Measurements from ENCODE around the gene CTAGE9. TPM values are rescaled to one million over a fixed set of nuclear protein-coding genes. Genes with fewer than 3 reads are reported as not detected.
"Not testable (repeated sequence)": the region's sequence is repeated elsewhere in the genome, so short reads cannot be mapped to it uniquely, and the experiment has no call there.

Gene CTAGE9, protein sequence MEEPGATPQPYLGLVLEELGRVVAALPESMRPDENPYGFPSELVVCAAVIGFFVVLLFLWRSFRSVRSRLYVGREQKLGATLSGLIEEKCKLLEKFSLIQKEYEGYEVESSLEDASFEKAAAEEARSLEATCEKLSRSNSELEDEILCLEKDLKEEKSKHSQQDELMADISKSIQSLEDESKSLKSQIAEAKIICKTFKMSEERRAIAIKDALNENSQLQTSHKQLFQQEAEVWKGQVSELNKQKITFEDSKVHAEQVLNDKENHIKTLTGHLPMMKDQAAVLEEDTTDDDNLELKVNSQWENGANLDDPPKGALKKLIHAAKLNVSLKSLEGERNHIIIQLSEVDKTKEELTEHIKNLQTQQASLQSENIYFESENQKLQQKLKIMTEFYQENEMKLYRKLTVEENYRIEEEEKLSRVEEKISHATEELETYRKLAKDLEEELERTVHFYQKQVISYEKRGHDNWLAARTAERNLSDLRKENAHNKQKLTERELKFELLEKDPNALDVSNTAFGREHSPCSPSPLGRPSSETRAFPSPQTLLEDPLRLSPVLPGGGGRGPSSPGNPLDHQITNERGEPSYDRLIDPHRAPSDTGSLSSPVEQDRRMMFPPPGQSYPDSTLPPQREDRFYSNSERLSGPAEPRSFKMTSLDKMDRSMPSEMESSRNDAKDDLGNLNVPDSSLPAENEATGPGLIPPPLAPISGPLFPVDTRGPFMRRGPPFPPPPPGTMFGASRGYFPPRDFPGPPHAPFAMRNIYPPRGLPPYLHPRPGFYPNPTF
- total RNA-seq (2022): not detected in 2 replicates
- Bru-seq, nascent RNA: percentile 11 among the genes with signal in this experiment
- BruChase-seq, experiment 1, labeled RNA remaining after a 6-hour chase: percentile 24 among the genes with signal in this experiment
- BruChase-seq, experiment 2, labeled RNA remaining after a 2-hour chase: not detected
- long read RNA-seq: 0 reads

GRCh38 chr6:131710917-131711316, at the start of gene CTAGE9:
CTAGE9 (minus strand) TSS chr6:131711017; CDS start chr6:131711017, 0 bp downstream.
- BruUV-seq (replicated peaks); H3K27ac Mint-ChIP-seq (ENCODE audit: unreplicated experiment); intact Hi-C loops (cut with micrococcal nuclease; ENCODE audit: unreplicated experiment); H3K36me3 Mint-ChIP-seq (ENCODE audit: insufficient read depth, unreplicated experiment); DNase-seq; CTCF ChIA-PET; H3K4me1 Mint-ChIP-seq (ENCODE audit: low read depth, unreplicated experiment); H3K9me3 Mint-ChIP-seq (ENCODE audit: low read depth, unreplicated experiment); H3K27me3 Mint-ChIP-seq (ENCODE audit: unreplicated experiment); H3K4me3 Mint-ChIP-seq (ENCODE audit: low read depth, unreplicated experiment): not testable (repeated sequence)

- no peaks in the 10 kb centered on the region for H3K27me3 Mint-ChIP-seq (ENCODE audit: unreplicated experiment)
- H3K4me1 Mint-ChIP-seq (ENCODE audit: low read depth, unreplicated experiment): no peaks in the 10 kb centered on the region
- no peak for DNase-seq
- H3K27ac Mint-ChIP-seq (ENCODE audit: unreplicated experiment): no peak overlapping the region
- H3K4me3 Mint-ChIP-seq (ENCODE audit: low read depth, unreplicated experiment): no peak overlapping the region
- intact Hi-C loops (cut with micrococcal nuclease; ENCODE audit: unreplicated experiment): no loop called here
- no peaks in the 10 kb centered on the region for H3K9me3 Mint-ChIP-seq (ENCODE audit: low read depth, unreplicated experiment)
- no TSS peak for BruUV-seq (replicated peaks)
- CTCF ChIA-PET: no interaction called here
- H3K36me3 Mint-ChIP-seq (ENCODE audit: insufficient read depth, unreplicated experiment): no peaks in the 10 kb centered on the region
- no peak for TF ChIP-seq CTCF (IDR thresholded peaks at IDR 0.05; ENCODE audit: unreplicated experiment)
These were observed 48.1 kb upstream of the CTAGE9 start for GRCh38 chr6:131758920-131759319.

DNA sequence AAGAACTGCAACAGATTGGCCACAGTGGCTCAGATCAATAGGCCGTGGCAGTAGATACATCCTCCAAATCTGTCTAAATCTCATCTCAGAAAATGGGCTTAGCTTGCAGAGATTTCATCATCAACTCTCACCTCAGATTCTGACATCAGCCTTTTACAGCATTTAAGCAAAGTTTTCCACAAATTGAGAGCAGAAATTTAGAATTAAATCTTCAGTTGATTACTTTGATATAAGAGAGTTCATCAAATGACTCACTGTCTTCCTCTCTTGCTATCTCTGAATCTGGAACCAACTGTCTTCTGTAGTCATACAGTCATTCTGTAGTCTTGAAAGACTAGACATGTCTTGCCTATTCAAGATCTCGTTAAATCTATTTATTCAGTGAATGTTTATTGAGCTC, 45.2 kb upstream of the CTAGE9 start:
- CTCF ChIA-PET: no interaction called here
- no peak for DNase-seq
- TF ChIP-seq CTCF (IDR thresholded peaks at IDR 0.05; ENCODE audit: unreplicated experiment): no peak
- BruUV-seq (replicated peaks): no TSS peak
- Mint-ChIP-seq H3K4me1 (ENCODE audit: low read depth, unreplicated experiment) (no peaks in the 10 kb centered on the region), H3K36me3 (ENCODE audit: insufficient read depth, unreplicated experiment) (no peaks in the 10 kb centered on the region), H3K9me3 (ENCODE audit: low read depth, unreplicated experiment) (no peaks in the 10 kb centered on the region), H3K4me3 (ENCODE audit: low read depth, unreplicated experiment) (no peak overlapping the region), H3K27ac (ENCODE audit: unreplicated experiment) (no peak overlapping the region), H3K27me3 (ENCODE audit: unreplicated experiment) (no peaks in the 10 kb centered on the region)
- intact Hi-C loops (cut with micrococcal nuclease; ENCODE audit: unreplicated experiment): no loop called here

- no peak for TF ChIP-seq CTCF (IDR thresholded peaks at IDR 0.05; ENCODE audit: unreplicated experiment)
- Mint-ChIP-seq H3K4me1 (ENCODE audit: low read depth, unreplicated experiment) (no peaks in the 10 kb centered on the region), H3K36me3 (ENCODE audit: insufficient read depth, unreplicated experiment) (no peaks in the 10 kb centered on the region), H3K4me3 (ENCODE audit: low read depth, unreplicated experiment) (no peak overlapping the region), H3K27me3 (ENCODE audit: unreplicated experiment) (no peaks in the 10 kb centered on the region), H3K27ac (ENCODE audit: unreplicated experiment) (no peak overlapping the region), H3K9me3 (ENCODE audit: low read depth, unreplicated experiment) (no peaks in the 10 kb centered on the region)
- intact Hi-C loops (cut with micrococcal nuclease; ENCODE audit: unreplicated experiment): no loop called here
- BruUV-seq (replicated peaks): no TSS peak
- CTCF ChIA-PET: no interaction called here
- no peak for DNase-seq
These were observed 44.8 kb upstream of the CTAGE9 start for GRCh38 chr6:131755597-131755996.

Data from Calu3 (cell line).